ENCODE measurements around the gene ZNF532.

ZNF532 gene

GRCh38 chr18:58979615-58980014 lies 114.9 kb downstream of the ZNF532 start:
- DNase-seq (ENCODE audit: low spot score) = no peak

- no peak for DNase-seq (ENCODE audit: low spot score)
These were observed 116.3 kb downstream of the ZNF532 start for GRCh38 chr18:58980991-58981390.

GRCh38 chr18:58983260-58984155 lies 118.8 kb downstream of the ZNF532 start:
- no peak for DNase-seq (ENCODE audit: low spot score)

- DNase-seq (ENCODE audit: low spot score) = no peak
These were observed 123.9 kb downstream of the ZNF532 start for GRCh38 chr18:58988600-58988999.

- no peak for DNase-seq (ENCODE audit: low spot score)
These were observed 124.6 kb downstream of the ZNF532 start for GRCh38 chr18:58989184-58989759.

GRCh38 chr18:58990720-58991119 lies 126.0 kb downstream of the ZNF532 start:
- DNase-seq (ENCODE audit: low spot score) = no peak

- DNase-seq (ENCODE audit: low spot score) = no peak
These were observed 126.6 kb downstream of the ZNF532 start for GRCh38 chr18:58991167-58991798.

- DNase-seq (ENCODE audit: low spot score) = no peak
These were observed 127.9 kb downstream of the ZNF532 start for GRCh38 chr18:58992301-58993231.

- DNase-seq (ENCODE audit: low spot score) = peak; percentile 11
These were observed 128.6 kb downstream of the ZNF532 start for GRCh38 chr18:58993260-58993659.

GRCh38 chr18:58995663-58996062 lies 131.0 kb downstream of the ZNF532 start:
- DNase-seq (ENCODE audit: low spot score) = no peak

- DNase-seq (ENCODE audit: low spot score) = no peak
These were observed 131.5 kb downstream of the ZNF532 start for GRCh38 chr18:58996131-58996641.

GRCh38 chr18:58996696-58997095 lies 132.0 kb downstream of the ZNF532 start:
- DNase-seq (ENCODE audit: low spot score) = no peak

- no peak for DNase-seq (ENCODE audit: low spot score)
These were observed 133.2 kb downstream of the ZNF532 start for GRCh38 chr18:58997811-58998337.

- peak; percentile 47 for DNase-seq (ENCODE audit: low spot score)
These were observed 133.9 kb downstream of the ZNF532 start for GRCh38 chr18:58998401-58999203.

GRCh38 chr18:59001166-59001565 lies 136.5 kb downstream of the ZNF532 start:
- DNase-seq (ENCODE audit: low spot score) = no peak

- DNase-seq (ENCODE audit: low spot score) = no peak
These were observed 137.0 kb downstream of the ZNF532 start for GRCh38 chr18:59001721-59002120.

GRCh38 chr18:59002974-59003594 lies 138.4 kb downstream of the ZNF532 start:
- no peak for DNase-seq (ENCODE audit: low spot score)

- DNase-seq (ENCODE audit: low spot score) = no peak
These were observed 140.6 kb downstream of the ZNF532 start for GRCh38 chr18:59005262-59005661.

GRCh38 chr18:59006461-59007067 lies 141.9 kb downstream of the ZNF532 start:
- no peak for DNase-seq (ENCODE audit: low spot score)
